PC-3 (cell line): ENCODE data around the gene GALNT1.

Experiments used
- CTCF ChIP-seq: fragments of 300-600 bp; sonication (generic); conservative IDR thresholded peaks from 2 replicates; pipeline ENCODE4 v1.5.1; 2017; ENCODE audit warnings: antibody characterized with exemption, low read depth, mild to moderate bottlenecking, low read length
- EZH2 ChIP-seq: fragments of 300-600 bp; sonication (generic); IDR thresholded peaks from one replicate; pipeline ENCODE4 v1.6.1; 2017; ENCODE audit warnings: antibody characterized with exemption, mild to moderate bottlenecking, low read length; ENCODE audit not compliant: unreplicated experiment
- EZH2phosphoT487 ChIP-seq: fragments of 300-600 bp; sonication (generic); IDR thresholded peaks from 2 replicates; pipeline ENCODE4 v1.6.1; 2018; ENCODE audit warnings: mild to moderate bottlenecking, antibody characterized with exemption, low read length, borderline replicate concordance

DNA sequence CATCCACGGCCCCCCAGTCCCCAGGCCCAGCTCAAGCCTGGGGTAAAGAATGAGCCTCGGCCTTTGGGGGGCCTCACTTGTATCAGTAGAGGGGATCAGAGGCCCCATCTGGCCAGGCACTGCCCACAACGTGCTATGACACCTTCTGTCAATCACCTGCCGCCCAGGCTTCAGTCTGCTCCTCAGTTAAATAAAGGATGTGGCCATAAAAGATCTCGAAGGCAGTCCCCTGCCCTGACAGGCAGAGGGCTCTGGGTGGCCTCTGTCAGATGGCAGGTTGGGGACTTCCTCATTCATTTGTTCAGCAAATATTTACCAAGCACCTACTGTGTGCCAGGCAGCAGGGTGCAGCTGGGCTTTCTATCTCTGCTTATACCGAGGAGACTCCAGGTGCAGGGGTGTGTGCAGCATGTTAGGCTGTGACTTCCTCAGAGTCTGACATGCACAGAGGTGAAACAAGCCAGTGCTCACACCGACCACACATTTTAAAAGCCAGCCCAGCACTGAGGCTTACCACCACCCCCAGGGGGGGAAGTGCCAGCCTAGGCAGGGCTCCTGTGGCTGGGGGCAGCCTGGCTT lies 166.4 kb downstream of the GALNT1 start:
- TF ChIP-seq CTCF, result no peak
- TF ChIP-seq EZH2, result no peak
- no peak for TF ChIP-seq EZH2phosphoT487
